Suppressor macrophage (primary cell): Measurements from ENCODE around the gene SRPK3.
A peak's percentile ranks its signal among the peaks of the same experiment; 100 is the strongest.

Experiments used
- DNase-seq, 4 experiments: peaks; one replicate each; pipeline ENCODE4 v3.0.0-alpha.2; 2020 to 2022

SRPK3 gene

DNA sequence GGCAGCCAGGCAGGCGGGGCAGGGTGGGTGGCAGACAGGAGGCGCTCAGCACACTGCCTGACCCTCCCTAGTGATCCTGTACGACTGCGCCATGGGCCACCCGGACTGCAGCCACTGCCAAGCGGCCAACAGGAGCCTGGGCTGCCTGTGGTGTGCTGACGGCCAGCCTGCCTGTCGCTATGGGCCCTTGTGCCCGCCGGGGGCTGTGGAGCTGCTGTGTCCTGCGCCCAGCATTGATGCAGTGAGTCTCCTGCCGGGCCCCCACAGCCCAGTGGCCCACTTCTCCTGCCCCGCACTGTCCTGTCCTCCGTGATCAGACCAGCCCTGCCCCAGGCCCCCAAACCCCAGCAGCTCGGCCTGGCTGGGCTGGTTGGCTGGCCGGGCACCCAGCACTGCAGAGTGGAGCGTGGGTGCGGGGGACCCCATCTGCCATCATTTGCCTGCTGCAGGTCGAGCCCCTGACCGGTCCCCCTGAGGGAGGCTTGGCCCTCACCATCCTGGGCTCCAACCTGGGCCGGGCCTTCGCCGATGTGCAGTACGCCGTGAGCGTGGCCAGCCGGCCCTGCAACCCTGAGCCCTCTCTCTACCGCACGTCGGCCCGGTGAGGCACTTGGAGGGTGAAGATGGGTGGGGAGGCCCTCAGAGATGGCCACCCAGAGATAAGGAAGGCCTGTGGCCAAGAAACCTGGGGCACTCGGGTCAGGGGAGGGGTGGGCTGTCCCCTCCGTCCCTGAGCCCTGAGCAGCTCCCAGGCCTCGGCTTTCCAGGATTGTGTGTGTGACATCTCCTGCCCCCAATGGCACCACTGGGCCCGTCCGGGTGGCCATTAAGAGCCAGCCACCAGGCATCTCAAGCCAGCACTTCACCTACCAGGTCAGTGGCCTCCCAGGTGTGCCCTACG, 9.2 kb upstream of the SRPK3 start:
- DNase-seq = no peak

DNA sequence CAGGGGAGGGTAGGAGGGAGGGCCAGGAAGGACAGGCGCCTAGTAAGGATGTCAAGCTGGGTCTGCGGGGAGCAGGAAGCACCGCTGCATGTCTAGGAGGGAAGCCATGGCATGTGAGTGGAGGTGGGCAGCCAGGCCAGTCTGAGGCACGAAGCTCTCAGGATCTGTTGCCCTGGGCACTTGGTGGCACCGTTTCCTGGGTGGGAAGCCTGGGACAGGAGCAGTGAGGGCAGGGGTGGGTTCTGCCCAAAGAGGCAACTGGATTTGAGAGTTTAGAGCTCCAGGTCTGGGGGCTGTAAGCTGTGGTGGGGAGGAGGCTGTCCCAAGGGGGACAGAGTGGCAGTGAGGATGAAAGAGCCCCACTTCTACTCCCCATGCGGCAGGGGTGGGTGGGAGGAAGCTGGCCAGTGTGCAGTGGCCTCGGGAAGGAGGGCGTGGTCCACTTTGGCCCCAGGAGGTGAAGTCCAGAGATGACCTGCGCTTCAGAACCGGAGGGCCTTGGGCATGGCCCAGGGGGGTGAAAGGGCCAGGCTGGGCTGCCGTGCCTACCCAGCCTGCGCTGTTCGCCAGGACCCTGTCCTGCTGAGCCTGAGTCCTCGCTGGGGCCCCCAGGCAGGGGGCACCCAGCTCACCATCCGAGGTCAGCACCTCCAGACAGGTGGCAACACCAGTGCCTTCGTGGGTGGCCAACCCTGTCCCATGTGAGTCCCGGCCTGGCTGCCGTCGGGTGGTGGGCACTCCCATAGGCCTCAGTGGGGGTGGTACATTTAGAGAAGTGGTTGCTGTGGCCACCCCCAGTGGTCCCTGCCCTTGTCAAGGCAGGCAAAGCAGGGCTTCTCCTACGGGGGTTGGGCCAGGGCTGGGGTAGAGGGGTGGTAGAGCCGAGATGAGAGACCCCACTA, 8.3 kb upstream of the SRPK3 start:
- DNase-seq = no peak

DNA sequence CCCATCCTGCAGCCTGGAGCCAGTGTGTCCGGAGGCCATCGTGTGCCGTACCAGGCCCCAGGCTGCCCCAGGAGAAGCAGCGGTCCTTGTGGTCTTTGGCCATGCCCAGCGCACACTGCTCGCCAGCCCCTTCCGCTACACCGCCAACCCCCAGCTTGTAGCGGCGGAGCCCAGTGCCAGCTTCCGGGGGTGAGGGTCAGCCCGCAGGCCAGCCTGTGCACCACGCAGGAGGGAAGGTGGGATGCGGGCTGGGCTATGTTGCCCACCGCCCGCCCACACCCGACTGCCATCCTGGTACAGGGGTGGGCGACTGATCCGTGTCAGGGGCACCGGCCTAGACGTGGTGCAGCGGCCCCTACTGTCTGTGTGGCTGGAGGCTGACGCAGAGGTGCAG, 7.6 kb upstream of the SRPK3 start:
- no peak for DNase-seq

DNA sequence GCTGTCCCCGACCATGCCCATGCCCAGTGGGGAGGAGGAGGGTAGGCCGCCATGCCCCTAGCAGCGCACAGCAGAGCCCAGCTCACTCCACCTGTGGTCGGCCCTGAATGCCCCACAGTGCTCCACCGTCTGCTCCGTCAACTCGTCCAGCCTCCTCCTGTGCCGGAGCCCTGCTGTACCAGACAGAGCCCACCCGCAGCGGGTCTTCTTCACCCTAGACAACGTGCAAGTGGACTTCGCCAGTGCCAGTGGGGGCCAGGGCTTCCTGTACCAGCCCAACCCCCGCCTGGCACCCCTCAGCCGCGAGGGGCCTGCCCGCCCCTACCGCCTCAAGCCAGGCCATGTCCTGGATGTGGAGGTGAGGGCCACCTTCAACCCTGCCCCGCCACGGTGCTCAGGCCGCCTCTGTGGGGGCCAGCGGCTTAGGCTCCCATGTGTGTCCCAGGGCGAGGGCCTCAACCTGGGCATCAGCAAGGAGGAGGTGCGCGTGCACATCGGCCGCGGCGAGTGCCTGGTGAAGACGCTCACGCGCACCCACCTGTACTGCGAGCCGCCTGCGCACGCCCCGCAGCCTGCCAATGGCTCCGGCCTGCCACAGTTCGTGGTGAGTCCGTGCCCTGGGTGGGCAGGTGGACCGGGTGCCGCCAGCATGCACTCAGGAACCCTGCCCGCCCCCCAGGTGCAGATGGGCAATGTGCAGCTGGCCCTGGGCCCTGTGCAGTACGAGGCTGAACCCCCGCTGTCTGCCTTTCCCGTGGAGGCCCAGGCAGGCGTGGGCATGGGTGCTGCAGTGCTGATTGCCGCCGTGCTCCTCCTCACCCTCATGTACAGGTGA, 6.9 kb upstream of the SRPK3 start:
- DNase-seq = no peak

DNA sequence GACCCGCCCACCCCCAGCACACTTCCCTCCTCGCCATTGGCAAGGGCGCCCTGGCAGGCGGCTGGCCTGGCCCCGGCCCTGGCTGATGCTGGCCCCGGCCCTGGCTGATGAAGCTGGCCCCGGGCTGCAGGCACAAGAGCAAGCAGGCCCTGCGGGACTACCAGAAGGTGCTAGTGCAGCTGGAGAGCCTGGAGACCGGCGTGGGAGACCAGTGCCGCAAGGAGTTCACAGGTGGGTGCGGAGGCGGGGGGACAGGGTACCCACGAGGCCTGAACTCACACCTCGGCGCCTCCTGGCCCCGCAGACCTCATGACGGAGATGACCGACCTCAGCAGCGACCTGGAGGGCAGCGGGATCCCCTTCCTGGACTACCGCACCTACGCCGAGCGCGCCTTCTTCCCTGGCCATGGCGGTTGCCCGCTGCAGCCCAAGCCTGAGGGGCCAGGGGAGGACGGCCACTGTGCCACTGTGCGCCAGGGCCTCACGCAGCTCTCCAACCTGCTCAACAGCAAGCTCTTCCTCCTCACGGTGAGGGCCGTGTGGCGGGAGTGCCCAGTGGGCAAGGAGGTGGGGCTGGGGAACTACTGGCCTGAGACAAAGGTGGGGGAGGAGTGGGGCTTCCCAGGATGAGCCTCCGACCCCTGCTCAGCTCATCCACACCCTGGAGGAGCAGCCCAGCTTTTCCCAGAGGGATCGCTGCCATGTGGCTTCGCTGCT, 6.1 kb upstream of the SRPK3 start:
- no peak for DNase-seq

DNA sequence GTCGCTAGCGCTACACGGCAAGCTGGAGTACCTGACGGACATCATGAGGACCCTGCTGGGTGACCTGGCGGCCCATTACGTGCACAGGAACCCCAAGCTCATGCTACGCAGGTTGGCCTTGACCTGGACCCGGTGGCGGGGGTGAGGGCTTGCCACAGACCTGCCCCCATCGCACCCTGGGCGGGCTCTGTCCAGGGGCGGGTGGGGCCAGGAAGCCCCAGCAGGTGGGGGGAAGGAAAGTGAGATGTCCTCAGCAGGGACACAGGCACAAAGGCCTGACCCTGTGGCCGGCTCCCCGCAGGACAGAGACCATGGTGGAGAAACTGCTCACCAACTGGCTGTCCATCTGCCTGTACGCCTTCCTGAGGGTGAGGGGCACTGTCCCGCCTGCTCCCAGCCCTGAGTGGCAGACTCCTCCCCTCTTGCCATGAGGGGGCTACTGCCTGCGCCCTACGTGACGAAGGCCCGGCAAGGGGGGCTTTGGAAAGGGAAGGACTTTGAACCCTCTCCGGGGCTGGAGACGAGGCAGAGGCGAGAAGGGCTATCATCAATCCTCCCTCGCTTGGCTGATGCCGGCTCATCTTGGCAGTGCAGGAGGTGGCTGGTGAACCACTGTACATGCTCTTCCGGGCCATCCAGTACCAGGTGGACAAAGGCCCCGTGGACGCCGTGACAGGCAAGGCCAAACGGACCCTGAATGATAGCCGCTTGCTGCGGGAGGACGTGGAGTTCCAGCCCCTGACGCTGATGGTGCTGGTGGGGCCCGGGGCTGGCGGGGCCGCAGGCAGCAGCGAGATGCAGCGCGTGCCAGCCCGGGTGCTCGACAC, 5.3 kb upstream of the SRPK3 start:
- DNase-seq = no peak

DNA sequence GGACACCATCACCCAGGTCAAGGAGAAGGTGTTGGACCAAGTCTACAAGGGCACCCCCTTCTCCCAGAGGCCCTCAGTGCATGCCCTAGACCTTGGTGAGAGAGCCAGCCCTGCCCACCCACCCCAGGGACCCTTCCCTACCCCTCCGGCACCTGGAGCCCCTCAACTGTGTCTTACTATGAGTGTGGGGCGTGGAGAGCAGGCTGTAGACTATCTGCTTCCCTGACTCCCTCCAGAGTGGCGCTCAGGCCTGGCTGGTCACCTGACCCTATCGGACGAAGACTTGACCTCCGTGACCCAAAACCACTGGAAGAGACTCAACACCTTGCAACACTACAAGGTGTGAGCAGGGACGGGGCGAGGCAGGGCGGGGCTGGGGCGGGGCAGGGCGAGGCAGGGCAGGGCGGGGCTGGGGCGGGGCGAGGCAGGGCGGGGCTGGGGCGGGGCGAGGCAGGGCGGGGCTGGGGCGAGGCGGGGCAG, 4.7 kb upstream of the SRPK3 start:
- no peak for DNase-seq

DNA sequence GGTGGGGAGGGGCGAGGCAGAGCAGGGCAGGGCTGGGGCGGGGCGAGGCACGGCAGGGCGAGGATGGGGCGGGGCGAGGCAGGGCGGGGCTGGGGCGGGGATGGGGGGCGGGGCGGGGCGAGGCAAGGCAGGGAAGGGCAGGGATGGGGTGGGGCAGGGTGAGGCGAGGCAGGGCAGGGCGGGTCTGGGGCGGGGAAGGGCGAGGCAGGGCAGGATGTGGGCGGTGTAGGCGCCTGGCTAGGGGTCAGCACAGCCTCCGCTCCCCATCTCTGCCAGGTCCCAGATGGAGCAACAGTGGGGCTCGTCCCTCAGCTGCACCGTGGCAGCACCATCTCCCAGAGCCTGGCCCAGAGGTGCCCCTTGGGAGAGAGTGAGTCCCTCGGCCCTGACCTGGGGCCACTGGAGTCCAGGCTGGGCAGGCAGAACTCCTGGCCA, 4.2 kb upstream of the SRPK3 start:
- DNase-seq = no peak

DNA sequence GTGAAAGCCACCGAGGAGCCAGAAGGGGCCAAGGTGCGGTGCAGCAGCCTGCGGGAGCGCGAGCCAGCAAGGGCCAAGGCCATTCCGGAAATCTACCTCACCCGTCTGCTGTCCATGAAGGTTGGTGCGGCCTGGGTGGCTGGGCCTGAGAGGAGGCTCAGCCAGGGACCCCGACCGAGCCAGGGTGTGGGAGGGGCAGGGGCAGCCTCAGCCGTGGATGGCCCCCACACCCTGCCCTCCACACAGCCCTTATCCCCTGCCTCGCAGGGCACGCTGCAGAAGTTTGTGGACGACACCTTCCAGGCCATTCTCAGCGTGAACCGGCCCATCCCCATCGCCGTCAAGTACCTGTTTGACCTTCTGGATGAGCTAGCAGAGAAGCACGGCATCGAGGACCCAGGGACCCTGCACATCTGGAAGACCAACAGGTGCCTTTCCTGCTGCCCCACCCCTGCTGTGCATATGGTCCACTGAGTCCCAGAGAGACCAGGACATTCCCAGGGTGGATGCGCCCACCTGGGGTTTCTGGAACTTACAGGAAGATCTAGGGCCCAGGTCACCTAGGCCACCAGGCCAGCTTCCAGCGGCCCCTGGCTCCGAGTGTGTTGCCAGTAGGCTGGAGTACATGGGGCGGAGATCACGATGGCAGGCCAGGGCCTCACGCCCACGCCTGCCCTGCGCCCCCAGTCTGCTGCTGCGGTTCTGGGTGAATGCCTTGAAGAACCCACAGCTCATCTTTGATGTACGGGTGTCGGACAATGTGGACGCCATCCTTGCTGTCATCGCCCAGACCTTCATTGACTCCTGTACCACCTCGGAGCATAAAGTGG, 3.4 kb upstream of the SRPK3 start:
- DNase-seq = no peak

DNA sequence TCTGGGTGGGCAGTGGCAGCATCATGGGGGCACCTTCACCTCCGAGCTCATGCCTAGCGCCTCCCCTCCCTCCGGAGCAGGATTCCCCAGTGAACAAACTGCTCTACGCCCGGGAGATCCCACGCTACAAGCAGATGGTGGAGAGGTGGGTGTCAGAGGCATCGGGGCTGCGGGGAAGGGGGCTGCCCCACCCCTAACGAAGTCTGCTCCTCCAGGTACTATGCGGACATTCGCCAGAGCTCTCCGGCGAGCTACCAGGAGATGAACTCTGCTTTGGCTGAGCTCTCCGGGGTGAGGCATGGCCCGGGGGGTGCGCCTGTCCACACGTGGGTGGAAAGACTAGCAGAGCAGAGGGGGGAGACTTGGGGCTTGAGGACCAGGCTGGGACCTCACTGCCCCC, 2.7 kb upstream of the SRPK3 start:
- DNase-seq = no peak

DNA sequence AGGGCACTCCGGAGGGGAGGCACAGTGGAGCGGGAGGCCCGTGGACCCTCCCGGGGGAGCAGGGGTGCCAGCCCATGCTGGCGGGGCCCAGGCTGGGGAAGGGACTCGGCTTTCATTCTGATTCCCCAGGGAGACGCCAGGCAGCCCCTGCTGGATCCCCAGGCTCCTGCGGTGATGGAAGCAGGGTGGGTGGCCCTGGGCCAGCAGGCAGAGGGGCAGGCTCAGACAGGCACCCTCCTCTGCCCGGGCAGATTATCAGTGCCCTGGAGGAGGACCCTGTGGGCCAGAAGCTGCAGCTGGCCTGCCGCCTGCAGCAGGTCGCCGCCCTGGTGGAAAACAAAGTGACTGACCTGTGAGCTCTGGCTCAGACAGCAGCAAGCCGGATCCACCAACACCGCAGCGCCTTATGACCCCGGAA, 2.1 kb upstream of the SRPK3 start:
- peak in 1 of 4 experiments; percentile 19 for DNase-seq

DNA sequence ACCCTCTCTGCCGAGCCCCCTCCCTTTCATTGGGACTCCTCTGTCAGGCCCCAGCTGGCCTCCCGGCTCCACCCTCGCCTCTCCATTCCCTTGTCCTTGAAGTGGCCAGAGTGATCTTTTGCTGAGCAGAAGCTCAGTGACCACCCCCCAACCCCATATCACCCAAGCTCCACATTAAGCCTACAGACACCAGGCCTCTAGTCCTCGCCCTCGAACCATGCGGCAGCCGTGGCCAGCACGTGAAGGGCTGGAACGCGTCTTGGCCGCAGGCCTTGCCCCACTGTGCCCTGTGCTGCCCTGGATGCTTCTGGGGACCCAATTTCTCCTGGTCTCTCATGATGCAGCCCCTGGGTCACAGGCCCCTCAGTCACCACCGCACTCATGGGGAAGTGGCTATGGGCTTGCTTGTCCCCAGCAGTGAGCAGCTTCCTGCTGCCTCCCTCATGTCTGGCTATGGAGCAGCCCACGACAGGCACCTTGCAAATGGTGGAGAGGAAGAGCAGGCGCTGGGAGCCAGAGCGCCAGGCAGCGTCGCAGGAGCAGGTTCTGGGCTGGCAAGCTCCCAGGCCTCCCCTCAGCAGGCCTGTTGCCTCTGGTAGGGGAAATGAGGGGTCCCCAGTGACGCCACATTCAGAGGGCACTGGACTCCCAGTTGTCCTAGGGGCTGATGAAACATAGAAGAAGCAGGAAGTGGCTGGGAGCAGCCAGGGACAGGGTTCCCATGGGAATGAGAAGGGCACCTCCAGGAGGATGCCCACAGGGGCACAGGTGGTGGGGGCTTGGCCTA, 757 bp upstream of the SRPK3 start:
- peak; percentile 2 to 43 (median 22) for DNase-seq

DNA sequence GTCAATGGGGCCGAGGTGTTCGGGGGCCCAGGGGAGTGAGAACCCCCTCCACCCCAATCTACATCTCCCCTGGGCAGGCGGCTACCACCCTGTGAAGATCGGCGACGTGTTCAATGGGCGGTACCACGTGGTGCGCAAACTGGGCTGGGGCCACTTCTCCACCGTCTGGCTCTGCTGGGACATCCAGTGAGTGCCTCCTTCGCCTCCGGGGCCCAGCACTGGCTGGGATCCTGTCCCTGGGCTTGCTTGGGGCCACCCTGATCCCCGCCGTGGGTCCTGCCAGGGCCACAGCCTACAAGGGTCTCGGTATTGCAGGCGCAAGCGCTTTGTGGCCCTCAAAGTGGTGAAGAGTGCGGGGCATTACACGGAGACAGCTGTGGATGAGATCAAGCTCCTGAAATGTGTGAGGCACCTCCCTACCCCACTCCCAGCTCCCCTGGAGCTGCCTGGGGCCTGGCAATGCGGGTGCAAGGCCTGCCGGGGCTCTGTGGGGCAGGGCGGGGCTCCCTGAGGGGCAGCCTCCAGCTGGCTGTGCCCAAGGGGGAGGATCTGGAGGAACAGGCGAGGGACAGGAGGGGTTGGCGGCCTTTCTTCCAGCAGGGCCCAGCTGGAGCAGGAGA, 697 bp downstream of the SRPK3 start:
- DNase-seq = no peak

DNA sequence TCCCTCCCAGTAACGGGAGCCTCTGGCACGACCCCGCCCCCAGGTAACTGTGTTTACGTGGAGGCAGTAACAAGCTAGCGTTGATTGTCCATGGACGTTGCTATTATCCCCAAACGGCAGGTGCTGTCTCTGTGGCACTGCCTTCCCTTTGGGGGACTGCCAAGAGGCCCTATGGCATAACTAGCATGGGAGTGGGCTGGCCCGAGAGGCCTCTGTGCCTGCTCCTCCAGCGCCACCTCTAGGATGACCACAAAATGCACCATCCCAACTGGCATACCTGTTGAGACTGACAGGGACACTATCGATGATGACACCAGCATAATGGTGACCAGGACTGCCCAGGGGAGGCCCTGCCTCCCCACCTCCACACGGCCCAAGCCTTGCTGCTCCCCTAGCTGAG, 1.5 kb downstream of the SRPK3 start:
- DNase-seq = no peak

DNA sequence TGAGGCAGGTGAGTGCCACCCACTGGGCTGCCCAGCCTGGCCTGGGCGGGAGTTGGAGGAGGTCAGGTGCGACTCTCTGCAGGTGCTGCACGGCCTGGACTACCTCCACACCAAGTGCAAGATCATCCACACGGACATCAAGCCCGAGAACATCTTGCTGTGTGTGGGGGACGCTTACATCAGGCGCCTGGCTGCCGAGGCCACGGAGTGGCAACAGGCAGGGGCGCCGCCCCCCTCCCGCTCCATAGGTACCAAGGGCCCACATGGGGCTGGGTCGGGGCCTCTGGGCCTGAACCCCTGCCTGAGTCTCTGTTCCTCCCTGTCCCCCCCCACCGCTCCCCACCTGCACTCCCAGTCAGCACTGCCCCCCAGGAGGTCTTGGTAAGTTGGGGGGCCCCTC, 2.0 kb downstream of the SRPK3 start:
- DNase-seq = no peak

DNA sequence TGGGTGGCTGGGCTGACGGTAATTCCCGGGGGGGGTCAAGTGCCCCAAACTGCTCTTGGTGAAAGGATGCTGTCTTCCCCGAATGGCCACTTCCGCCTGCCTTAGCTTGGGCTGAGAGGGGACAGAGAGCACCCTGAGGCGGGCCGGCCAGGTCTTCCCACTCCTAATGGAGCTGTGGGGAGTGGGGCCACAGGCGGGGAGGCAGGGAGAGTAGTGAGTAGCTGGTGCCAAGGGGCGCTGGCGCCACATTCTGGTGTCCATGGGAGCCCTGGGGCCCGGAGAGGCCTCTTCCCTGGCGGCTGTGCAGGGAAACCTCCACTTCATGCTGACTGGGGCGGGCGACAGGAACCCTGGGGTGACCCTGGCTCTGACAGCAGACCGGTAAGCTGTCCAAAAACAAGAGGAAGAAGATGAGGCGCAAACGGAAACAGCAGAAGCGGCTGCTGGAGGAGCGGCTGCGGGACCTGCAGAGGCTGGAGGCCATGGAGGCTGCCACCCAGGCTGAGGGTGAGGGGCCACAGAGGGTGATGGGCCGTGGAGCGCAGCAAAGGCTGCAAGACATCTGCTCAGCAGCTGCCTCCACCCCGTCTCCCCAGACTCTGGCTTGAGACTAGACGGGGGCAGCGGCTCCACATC, 2.7 kb downstream of the SRPK3 start:
- DNase-seq = no peak

DNA sequence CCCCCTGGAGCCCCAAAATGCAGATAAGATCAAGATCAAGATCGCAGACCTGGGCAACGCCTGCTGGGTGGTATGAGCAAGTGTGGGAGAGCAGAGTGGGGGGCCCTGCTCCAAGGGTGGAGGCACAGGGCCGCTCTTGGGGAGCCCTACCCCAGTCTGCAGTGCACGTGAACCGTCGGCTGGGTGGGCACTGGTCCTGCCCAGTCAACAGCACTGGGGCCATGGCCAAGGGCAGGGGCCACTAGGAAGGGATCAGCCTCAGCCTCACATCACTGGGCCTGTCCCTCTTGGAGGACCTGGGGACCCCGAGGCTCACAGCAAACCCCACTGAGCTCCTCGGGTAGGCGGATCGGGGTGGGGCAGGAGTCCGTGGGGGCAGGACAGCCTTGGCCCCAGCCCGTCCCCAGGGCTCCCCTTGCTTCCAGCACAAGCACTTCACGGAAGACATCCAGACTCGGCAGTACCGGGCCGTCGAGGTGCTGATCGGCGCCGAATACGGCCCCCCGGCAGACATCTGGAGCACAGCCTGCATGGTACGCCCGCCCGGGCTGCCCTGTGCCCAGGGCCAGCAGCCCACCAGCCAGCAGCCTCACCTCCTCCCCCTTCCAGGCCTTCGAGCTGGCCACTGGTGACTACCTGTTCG, 3.6 kb downstream of the SRPK3 start:
- DNase-seq = no peak

DNA sequence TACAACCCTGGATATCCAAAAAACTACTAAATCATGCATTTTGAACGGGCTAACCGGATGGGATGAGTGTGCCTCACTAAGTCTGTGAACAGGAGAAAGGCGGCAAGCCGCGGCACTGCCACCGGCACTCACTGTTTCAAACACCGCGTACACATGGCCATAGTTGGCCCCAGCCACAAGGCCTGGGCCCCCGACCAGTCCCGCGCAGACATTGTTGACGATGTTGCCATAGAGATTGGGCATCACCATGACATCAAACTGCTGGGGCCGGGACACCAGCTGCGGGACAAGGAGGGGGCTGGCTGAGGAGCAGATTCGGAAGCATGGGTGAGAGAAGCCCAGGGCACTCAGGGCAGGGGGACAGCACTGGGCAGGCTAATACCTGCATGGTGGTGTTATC, 5.8 kb downstream of the SRPK3 start:
- no peak for DNase-seq
